ENCODE measurements around the gene CNTN4. TPM values are rescaled to one million over a fixed set of nuclear protein-coding genes. Genes with fewer than 3 reads are reported as not detected.
"Not testable (repeated sequence)": the region's sequence is repeated elsewhere in the genome, so short reads cannot be mapped to it uniquely, and the experiment has no call there.

CNTN4 gene
- total RNA-seq, 1 donor from 2014 or later, result 0.79 TPM

DNA sequence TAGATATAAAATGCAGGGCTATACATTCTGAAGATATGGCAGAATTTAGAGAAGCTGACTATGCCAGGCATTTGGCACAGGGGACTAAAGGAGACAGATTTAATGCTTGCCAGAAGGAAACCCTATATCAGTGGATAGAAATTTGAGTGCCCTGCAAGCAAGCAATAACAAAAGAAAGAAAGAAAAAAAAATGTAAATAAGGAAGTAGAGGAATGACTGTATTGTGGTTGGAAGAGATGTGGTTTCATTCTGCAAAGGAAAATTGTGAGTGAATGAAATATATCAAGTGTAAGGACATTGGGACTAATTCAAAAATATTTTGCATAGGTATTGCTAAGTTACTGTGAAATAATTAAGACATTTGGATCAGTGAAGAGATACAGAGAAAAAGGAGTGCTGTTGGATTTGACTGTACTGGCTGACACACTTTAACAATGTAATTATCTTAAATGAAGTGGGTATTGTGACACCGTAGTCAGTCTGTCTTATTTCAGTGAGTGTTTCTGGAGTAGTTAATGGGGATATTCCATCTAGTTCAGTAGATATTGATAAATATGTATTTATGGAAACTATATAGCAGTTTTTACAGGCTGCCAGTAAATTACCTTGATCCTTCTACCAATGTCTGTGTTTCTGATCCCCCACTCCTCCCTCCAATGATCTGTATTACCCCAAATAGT is 418.2 kb downstream of the CNTN4 start:
- FAIRE-seq (no peak), DNase-seq (ENCODE audit: low read depth) (no peak)
- TF ChIP-seq, protein P1, sequence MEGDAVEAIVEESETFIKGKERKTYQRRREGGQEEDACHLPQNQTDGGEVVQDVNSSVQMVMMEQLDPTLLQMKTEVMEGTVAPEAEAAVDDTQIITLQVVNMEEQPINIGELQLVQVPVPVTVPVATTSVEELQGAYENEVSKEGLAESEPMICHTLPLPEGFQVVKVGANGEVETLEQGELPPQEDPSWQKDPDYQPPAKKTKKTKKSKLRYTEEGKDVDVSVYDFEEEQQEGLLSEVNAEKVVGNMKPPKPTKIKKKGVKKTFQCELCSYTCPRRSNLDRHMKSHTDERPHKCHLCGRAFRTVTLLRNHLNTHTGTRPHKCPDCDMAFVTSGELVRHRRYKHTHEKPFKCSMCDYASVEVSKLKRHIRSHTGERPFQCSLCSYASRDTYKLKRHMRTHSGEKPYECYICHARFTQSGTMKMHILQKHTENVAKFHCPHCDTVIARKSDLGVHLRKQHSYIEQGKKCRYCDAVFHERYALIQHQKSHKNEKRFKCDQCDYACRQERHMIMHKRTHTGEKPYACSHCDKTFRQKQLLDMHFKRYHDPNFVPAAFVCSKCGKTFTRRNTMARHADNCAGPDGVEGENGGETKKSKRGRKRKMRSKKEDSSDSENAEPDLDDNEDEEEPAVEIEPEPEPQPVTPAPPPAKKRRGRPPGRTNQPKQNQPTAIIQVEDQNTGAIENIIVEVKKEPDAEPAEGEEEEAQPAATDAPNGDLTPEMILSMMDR (IDR thresholded peaks at IDR 0.05; ENCODE audit: insufficient read depth, low read length, severe bottlenecking), result no peak
- no peak overlapping the region for H3K4me3 ChIP-seq (ENCODE audit: low read depth, low read length)
- no peaks in the 10 kb centered on the region for H3K36me3 ChIP-seq (ENCODE audit: control insufficient read depth, insufficient read depth, low read length)
- H3K27me3 ChIP-seq (ENCODE audit: control insufficient read depth, insufficient read depth, low read length), result no peaks in the 10 kb centered on the region

DNA sequence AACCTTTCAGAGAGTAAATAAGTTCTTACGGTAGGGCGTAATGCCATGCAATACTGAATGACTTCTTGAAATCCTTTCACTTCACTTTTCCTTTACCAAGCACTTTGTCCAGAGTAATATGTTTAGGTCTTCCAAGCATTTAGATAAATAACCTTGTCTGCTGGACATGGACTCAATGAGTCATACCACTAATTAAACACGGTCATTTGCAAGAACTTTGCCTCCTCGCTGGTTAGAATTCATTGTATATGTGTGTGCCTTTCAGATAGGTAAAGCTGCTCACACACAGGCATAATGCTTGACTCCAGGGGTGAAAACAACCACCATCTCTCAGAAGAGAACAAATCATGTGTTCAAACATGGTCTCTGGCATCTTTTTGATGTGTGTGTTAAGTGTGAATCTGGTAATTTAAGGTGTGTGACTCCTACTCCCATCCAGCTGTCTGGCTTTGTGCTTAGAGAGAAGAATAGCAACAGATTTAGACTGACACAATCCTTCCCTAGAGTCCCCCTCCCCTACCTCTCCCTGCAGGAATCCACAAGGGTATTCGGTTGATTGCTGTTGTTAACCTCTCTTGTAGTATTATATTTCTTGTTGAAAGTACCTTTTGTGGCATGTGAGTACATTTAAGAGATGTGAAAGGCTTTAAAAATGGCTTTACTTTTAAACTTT is 419.0 kb downstream of the CNTN4 start:
- H3K4me3 ChIP-seq (ENCODE audit: low read depth, low read length), result no peak overlapping the region
- no peaks in the 10 kb centered on the region for H3K36me3 ChIP-seq (ENCODE audit: control insufficient read depth, insufficient read depth, low read length)
- FAIRE-seq, result no peak
- no peaks in the 10 kb centered on the region for H3K27me3 ChIP-seq (ENCODE audit: control insufficient read depth, insufficient read depth, low read length)
- DNase-seq (ENCODE audit: low read depth), result no peak
- TF ChIP-seq, protein P1 (IDR thresholded peaks at IDR 0.05; ENCODE audit: insufficient read depth, low read length, severe bottlenecking), result no peak

DNA sequence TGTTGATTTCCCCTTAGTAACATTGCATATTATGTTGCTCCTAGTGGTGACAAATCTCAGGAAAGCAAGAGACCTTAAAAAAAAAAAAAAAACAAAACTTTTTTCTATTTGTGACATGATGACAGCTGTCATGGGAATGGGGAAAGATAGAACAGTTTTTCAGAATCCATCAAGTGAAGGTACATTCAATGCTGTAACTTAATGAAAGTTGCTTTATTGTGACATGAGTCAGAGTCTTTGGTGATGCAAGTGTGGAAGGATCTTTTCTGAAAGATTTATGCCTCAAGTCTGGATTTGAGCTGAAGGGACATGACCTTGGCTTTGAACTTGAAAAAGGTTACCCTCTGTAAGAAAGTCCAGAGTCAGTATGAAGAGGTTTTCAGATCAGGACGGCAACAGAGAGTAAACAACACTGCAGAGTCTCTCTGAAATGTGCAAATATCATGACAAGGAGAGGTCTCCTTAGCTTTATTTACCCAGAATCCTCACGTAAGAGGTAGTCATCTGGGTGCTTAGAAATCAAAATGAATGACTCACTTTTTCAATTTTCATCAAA is 424.7 kb downstream of the CNTN4 start:
- FAIRE-seq (no peak), DNase-seq (ENCODE audit: low read depth) (no peak)
- TF ChIP-seq, protein P1 (IDR thresholded peaks at IDR 0.05; ENCODE audit: insufficient read depth, low read length, severe bottlenecking), result no peak
- no peaks in the 10 kb centered on the region for H3K36me3 ChIP-seq (ENCODE audit: control insufficient read depth, insufficient read depth, low read length)
- H3K27me3 ChIP-seq (ENCODE audit: control insufficient read depth, insufficient read depth, low read length), result no peaks in the 10 kb centered on the region
- no peak overlapping the region for H3K4me3 ChIP-seq (ENCODE audit: low read depth, low read length)

DNA sequence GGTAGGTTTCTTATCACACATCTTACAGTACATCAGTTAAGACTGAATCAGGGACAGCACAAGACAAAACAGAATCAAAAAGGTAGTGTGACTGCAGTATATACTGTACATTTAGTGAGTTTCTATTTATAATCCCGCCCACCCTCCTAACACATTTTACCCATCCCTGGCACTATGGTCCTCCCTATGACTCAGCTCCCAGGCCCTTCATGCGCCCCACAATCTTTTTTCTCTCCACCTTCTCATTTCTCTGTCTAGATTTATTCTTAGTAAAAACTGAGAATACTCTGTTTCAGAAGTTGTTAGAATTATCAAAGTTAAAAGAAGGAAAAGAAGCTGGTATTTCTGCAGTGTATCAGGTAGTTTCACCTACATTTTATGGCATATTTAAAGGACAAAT is 427.3 kb downstream of the CNTN4 start:
- Histone ChIP-seq H3K27me3 (ENCODE audit: control insufficient read depth, insufficient read depth, low read length) (no peaks in the 10 kb centered on the region), H3K36me3 (ENCODE audit: control insufficient read depth, insufficient read depth, low read length) (no peaks in the 10 kb centered on the region), H3K4me3 (ENCODE audit: low read depth, low read length) (no peak overlapping the region)
- FAIRE-seq, result no peak
- no peak for DNase-seq (ENCODE audit: low read depth)
- TF ChIP-seq, protein P1 (IDR thresholded peaks at IDR 0.05; ENCODE audit: insufficient read depth, low read length, severe bottlenecking), result no peak

DNA sequence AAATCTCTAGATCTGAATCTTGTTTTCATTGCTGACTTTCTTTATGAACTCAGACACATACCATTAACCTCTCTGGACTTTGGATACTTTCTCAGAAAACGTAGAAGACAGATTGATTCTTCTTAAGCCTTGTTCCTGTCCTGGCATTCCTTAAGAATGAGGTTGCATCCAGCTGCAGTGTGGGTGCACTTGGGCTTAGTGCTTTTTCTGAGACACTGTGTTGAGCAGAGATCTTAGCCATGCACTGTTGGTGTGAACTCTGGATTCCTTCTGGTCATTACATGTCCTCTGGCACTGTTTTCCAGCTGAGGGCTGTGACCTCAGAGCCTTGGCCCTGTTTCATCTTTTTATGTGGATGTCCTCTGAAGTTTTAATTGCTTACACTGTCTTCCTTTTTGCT is 428.3 kb downstream of the CNTN4 start:
- no peaks in the 10 kb centered on the region for H3K36me3 ChIP-seq (ENCODE audit: control insufficient read depth, insufficient read depth, low read length)
- FAIRE-seq (no peak), DNase-seq (ENCODE audit: low read depth) (no peak)
- H3K4me3 ChIP-seq (ENCODE audit: low read depth, low read length), result no peak overlapping the region
- TF ChIP-seq, protein P1 (IDR thresholded peaks at IDR 0.05; ENCODE audit: insufficient read depth, low read length, severe bottlenecking), result no peak
- no peaks in the 10 kb centered on the region for H3K27me3 ChIP-seq (ENCODE audit: control insufficient read depth, insufficient read depth, low read length)

DNA sequence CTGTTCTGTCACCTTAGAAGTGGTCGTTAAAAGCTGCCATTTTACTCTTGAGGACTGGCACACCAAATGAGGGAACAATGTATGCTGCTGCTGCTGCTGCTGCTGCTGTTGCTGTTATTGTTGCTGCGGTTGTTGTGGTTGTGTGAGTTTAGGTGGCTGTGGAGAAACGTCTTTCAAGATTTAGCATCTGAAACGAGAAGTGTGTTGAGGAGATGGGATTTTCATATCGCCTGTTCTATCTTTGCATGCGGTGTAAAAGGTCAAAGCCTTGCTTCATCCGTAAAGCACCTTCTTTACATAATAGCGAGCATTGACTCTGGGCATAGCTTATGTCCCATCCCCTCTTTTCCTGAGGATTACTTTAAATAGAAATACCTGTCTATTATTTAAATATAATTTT is 428.7 kb downstream of the CNTN4 start:
- not testable (repeated sequence) for FAIRE-seq; DNase-seq (ENCODE audit: low read depth); H3K27me3 ChIP-seq (ENCODE audit: control insufficient read depth, insufficient read depth, low read length); H3K36me3 ChIP-seq (ENCODE audit: control insufficient read depth, insufficient read depth, low read length); H3K4me3 ChIP-seq (ENCODE audit: low read depth, low read length)

DNA sequence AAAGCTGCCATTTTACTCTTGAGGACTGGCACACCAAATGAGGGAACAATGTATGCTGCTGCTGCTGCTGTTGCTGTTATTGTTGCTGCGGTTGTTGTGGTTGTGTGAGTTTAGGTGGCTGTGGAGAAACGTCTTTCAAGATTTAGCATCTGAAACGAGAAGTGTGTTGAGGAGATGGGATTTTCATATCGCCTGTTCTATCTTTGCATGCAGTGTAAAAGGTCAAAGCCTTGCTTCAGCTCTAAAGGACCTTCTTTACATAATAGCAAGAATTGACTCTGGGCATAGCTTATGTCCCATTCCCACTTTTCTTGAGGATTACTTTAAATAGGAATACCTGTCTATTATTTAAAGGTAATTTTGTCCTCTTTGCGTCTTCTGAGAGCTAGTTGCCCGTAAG is 436.1 kb downstream of the CNTN4 start:
- H3K36me3 ChIP-seq (ENCODE audit: control insufficient read depth, insufficient read depth, low read length); FAIRE-seq; H3K4me3 ChIP-seq (ENCODE audit: low read depth, low read length); H3K27me3 ChIP-seq (ENCODE audit: control insufficient read depth, insufficient read depth, low read length); DNase-seq (ENCODE audit: low read depth): not testable (repeated sequence)

All from bronchial epithelial cell (primary cell).